ENCODE measurements around the gene EGFL7.

The EGFL7 gene

DNA sequence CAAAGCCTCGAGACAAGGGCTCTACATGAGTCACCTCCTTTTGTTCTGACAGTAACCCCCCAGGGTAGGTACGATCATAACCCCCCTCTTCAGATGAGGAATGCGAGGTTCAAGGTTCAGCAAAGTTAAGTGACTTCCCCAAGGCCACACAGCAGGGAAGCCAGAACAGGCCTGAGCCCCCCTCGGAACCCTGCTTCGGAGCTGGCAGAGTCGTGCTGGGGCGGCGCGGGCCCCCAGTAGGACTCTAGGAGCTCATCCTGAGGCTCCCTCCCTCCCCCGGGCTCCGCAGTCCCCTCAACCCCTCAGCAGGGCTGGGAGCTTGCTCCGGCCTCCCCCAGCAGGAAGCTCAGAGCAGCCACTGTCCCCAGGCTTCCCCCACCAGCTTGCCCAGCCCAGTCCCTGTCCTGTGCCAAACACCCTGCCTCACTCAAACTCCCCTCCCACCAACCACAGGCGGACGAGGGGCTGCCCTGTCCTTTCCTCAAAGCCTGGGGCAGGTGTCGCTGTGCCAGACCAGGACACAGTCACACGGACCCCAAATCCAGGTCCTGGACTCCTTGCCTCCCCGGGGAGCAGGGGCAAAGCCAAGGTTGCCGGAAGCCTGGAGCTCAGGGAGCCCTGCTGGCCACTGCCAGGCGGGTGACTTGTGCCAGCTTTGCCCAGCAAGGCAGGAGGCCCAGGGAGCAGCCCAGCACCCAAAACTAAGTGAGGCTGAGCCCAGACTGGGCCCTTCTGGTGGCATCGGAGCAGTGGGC is 19.4 kb downstream of the EGFL7 start:
- Mint-ChIP-seq H3K4me3 (no peak overlapping the region), H3K36me3 (no peaks in the 10 kb centered on the region), H3K27ac (no peak overlapping the region), H3K4me1 (no peaks in the 10 kb centered on the region), H3K9me3 (no peaks in the 10 kb centered on the region)
- DNase-seq (ENCODE audit: low spot score in 2 of 2) (no peak), ATAC-seq (no peak)

GRCh38 chr9:136682710-136683109 is 20.0 kb downstream of the EGFL7 start:
- DNase-seq (ENCODE audit: low spot score in 2 of 2) (no peak), ATAC-seq (no peak)
- H3K4me1 Mint-ChIP-seq = no peaks in the 10 kb centered on the region
- no peaks in the 10 kb centered on the region for H3K9me3 Mint-ChIP-seq
- H3K27ac Mint-ChIP-seq = no peak overlapping the region
- H3K36me3 Mint-ChIP-seq = no peaks in the 10 kb centered on the region
- no peak overlapping the region for H3K4me3 Mint-ChIP-seq

DNA sequence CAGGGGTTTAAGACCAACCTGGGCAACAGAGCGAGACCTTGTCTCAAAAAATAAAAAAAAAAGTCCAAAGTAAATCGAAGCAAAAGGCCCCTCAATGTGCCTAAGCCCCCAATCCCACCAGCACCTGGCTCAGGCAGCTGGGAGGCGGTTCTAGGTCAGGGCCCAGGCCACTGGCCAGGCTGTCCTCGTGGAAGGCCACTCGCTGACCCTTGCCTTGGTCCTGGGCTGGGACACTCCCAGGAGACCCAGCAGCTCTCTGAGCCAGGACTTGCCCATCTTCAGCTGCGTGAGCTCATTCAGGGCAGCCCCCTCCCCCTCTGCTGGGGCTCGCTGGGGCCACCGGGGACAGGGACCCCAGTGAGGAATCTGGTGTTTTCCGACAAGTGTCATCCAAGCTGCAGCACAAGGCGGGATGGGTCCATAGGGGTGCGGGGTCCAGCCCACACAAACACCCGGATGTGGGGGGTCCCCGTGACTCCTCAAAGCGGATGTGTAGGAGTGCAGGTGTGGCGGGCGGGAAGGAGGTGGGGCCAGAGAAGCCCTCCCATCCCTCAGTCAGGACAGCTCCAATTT is 20.5 kb downstream of the EGFL7 start:
- Mint-ChIP-seq H3K27ac (no peak overlapping the region), H3K4me1 (no peaks in the 10 kb centered on the region), H3K4me3 (no peak overlapping the region), H3K9me3 (no peaks in the 10 kb centered on the region), H3K36me3 (no peaks in the 10 kb centered on the region)
- DNase-seq (ENCODE audit: low spot score in 2 of 2) = no peak
- no peak for ATAC-seq

DNA sequence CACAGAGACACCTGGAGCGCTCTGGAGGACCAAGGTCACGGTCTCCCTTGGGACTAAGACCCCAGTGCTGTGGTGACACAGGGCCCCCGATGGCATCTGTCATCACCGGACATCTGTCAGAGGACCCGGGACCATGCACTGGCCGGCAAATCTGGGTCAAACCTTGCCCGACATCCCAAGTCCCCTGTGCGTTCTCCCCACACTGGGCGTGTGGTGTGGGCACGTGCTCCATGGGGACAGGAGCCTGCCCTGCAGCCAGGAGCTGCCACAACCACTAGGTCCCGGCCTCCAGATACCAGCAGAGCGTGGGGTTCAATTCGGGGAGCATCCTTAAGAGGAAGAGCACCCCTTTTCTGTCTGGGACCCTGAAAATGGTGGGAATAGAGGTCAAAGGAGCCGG is 21.0 kb downstream of the EGFL7 start:
- no peak for ATAC-seq
- no peaks in the 10 kb centered on the region for H3K9me3 Mint-ChIP-seq
- no peak for DNase-seq (ENCODE audit: low spot score in 2 of 2)
- no peak overlapping the region for H3K4me3 Mint-ChIP-seq
- no peaks in the 10 kb centered on the region for H3K36me3 Mint-ChIP-seq
- H3K4me1 Mint-ChIP-seq = no peaks in the 10 kb centered on the region
- no peak overlapping the region for H3K27ac Mint-ChIP-seq

DNA sequence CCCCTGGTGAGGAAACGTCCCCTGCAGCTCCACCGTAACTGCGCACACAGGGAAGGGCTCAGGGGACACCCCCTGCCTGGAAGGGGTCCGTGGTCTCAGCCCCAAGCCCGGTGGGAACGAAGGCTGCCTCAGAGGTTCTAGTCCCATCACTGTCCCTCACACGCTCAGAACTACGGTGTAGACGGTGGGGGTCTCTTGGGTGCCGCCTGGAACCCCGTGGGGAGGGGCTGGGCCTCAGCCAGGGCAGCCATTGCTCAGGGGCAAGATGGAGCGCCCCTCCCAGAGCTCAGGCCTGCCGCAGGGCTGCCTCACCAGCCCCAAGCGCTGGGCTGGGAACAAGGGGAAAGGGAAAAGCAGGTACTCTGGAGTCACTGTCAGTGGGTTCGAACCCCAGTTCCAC is 21.6 kb downstream of the EGFL7 start:
- Mint-ChIP-seq H3K9me3 (no peaks in the 10 kb centered on the region), H3K27ac (no peak overlapping the region), H3K36me3 (no peaks in the 10 kb centered on the region), H3K4me1 (no peaks in the 10 kb centered on the region), H3K4me3 (no peak overlapping the region)
- no peak for ATAC-seq
- no peak for DNase-seq (ENCODE audit: low spot score in 2 of 2)

DNA sequence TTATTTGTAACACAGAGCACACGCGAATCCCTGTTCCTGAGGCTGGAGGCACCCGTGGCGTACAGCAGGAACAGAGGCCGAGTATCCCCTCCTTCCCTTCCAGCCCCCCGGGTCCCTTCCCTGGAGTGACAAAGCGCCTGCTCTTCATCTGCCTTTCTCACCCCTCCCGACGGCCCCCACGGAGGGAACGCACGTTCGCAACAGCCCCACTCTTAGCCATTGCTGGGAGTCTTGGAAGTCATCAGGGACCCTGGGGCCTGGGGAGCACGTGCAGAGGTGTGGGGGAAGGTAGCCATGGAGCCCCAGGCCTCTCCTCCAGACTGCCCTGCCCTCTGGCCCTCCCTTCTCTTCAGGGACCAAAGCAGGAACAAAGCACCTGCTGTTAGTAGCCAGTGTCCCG is 22.1 kb downstream of the EGFL7 start:
- no peaks in the 10 kb centered on the region for H3K36me3 Mint-ChIP-seq
- DNase-seq (ENCODE audit: low spot score in 2 of 2) = no peak
- H3K27ac Mint-ChIP-seq = no peak overlapping the region
- ATAC-seq = no peak
- H3K4me3 Mint-ChIP-seq = no peak overlapping the region
- no peaks in the 10 kb centered on the region for H3K9me3 Mint-ChIP-seq
- no peaks in the 10 kb centered on the region for H3K4me1 Mint-ChIP-seq

- Mint-ChIP-seq H3K36me3 (no peaks in the 10 kb centered on the region), H3K9me3 (no peaks in the 10 kb centered on the region), H3K4me3 (peak overlapping the region; percentile 62), H3K4me1 (no peaks in the 10 kb centered on the region), H3K27ac (no peak overlapping the region)
- DNase-seq (ENCODE audit: low spot score in 2 of 2) (no peak), ATAC-seq (no peak)
These were observed 22.5 kb downstream of the EGFL7 start for GRCh38 chr9:136685216-136685615.

DNA sequence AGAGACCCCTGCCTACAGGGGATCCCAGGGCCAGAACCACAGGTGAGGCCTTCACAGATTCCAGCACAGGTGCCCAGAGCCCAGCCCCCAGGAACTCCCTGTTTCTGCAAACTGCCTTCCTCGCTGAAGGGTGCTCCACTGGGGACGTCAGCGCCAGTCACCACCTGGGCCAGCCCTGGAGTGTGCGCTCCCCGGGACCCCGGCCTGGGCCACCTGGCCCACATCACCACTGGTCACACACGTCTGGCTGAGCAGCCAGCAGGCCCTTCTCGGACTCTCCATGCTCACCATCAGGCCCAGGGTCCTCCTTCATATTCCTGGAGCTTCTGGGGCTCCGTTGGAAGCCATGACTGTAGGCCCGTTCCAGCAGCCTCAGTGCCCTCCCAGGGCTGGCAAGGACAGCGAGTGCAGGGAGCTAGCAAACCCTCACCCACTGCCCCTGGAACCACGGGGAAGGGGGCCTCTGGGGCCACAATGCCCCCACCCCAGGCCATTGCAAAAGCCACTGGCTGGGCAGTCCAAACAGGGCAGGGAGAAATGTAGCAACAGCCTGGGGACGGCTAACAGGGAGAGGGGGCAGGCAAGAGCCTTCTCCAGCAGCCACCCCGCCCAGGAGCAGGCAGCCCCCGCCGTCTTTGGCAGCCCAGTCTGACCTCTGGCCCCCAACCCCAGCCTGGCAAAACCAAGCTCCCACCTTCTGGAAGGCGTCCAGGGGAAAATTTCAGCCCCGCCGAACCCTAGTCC is 23.2 kb downstream of the EGFL7 start:
- DNase-seq (ENCODE audit: low spot score in 2 of 2) (no peak), ATAC-seq (no peak)
- no peaks in the 10 kb centered on the region for H3K9me3 Mint-ChIP-seq
- peak overlapping the region; percentile 62 for H3K4me3 Mint-ChIP-seq
- no peaks in the 10 kb centered on the region for H3K4me1 Mint-ChIP-seq
- peak overlapping the region; percentile 45 for H3K27ac Mint-ChIP-seq
- H3K36me3 Mint-ChIP-seq = no peaks in the 10 kb centered on the region

DNA sequence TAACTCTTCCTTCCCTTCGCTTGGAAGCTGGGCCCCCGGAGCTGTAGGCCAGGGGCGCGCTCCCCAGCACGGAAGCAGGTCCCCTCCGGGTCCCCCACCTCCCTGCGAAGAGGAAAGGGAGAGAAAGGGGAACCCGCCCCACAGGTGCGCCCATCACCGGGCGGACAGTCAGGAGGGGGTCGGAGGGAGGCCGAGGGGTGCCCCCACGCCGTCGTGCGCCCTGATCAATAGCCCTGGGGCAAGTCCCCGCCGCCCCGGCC is 23.7 kb downstream of the EGFL7 start:
- peak overlapping the region; percentile 62 for H3K4me3 Mint-ChIP-seq
- H3K4me1 Mint-ChIP-seq = no peaks in the 10 kb centered on the region
- no peaks in the 10 kb centered on the region for H3K36me3 Mint-ChIP-seq
- H3K27ac Mint-ChIP-seq = peak overlapping the region; percentile 45
- ATAC-seq (no peak), DNase-seq (ENCODE audit: low spot score in 2 of 2) (no peak)
- H3K9me3 Mint-ChIP-seq = no peaks in the 10 kb centered on the region

DNA sequence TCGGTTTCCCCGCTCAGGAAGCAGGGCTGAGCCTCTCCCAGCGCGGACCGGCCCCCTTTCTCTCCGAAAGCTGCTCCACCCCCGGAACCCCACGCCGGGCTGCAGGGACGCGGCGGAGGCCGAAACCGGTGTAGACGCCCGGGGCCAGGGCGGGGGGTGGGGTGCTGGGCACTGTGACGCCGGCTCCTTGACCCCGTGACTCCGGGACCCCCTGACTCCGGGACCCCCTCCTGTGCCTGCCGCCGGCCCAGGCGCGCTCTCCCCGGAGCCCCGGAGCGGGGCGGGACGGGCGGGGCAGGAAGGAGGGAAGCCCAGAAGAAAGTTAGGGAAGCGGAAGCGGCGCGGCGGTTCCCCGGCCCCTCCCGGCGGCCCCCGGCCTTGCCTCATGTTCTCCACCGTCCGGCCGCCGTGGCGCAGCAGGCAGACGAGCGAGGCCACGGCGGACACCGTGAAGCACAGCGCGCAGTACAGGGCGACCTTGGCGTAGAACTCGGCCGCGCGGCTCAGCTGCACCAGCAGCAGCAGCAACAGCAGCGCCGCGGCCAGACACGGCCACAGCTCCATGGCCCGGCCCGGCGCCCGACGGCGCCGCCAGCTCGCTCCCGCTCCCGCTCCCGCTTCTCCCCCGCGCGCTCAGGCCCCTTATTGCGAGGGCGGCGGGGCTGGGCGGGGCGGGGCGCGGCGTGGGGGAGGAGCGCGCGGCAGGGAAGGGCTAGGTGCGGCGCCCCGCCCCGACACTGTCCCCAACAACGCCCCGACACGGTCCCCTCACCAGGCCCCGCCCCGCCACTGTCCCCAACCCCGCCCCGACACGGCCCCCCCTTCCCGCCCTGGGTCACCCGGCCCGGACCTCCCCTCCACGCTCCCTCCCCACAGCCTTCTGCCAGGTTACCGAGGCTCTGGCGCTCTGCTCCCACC is 24.3 kb downstream of the EGFL7 start, which contains the start of gene AGPAT2:
AGPAT2 (minus strand) TSS at position 664 of the 918 bp plus-strand sequence; CDS start at position 564, 100 bp downstream.
- Mint-ChIP-seq H3K27ac (peak within 1 kb of the TSS; percentile 45), H3K9me3 (no peaks in the 10 kb centered on the region), H3K4me3 (peak within 1 kb of the TSS; percentile 62), H3K4me1 (no peaks in the 10 kb centered on the region), H3K36me3 (no peaks in the 10 kb centered on the region)
- DNase-seq (ENCODE audit: low spot score in 2 of 2) (peak; percentile 55 to 75), ATAC-seq (peak; percentile 87)

DNA sequence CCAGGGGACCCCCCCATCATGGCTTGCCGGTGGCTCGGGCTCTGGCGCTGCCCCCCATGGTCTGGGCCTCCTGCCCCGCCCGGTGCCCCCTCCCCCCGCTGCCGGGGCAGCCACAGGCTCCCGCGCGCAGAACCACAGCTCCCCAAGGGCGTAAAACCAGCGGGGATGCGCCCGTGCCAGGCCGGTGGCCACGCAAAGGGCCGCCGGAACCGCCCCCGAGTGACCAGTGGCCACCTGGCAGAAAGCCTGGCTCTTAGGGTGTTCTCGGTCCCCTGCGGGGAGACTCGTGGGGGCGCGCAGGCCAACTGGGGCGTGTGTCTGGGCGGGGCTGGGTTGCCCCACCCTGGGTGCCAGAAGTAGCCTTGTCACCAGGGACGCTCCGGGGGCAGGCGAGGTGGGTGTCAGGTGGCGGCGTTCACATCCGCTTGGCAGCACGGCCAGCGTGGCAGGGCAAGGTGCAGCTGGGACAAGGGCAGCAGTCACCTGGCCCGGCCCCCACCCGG is 25.1 kb downstream of the EGFL7 start:
- Mint-ChIP-seq H3K36me3 (no peaks in the 10 kb centered on the region), H3K4me3 (peak overlapping the region; percentile 62), H3K27ac (no peak overlapping the region), H3K9me3 (no peaks in the 10 kb centered on the region), H3K4me1 (no peaks in the 10 kb centered on the region)
- DNase-seq (ENCODE audit: low spot score in 2 of 2) (peak in 1 of 2 donors; percentile 66), ATAC-seq (peak; percentile 43)

- peaks cover 5% of the 10 kb centered on the region for H3K4me1 Mint-ChIP-seq
- H3K27ac Mint-ChIP-seq = no peak overlapping the region
- no peaks in the 10 kb centered on the region for H3K36me3 Mint-ChIP-seq
- peak; percentile 33 for ATAC-seq
- H3K4me3 Mint-ChIP-seq = peak overlapping the region; percentile 62
- H3K9me3 Mint-ChIP-seq = no peaks in the 10 kb centered on the region
- no peak for DNase-seq (ENCODE audit: low spot score in 2 of 2)
These were observed 25.8 kb downstream of the EGFL7 start for GRCh38 chr9:136688274-136689107.

GRCh38 chr9:136689108-136689460 is 26.4 kb downstream of the EGFL7 start:
- no peak for ATAC-seq
- peaks cover 11% of the 10 kb centered on the region for H3K4me1 Mint-ChIP-seq
- DNase-seq (ENCODE audit: low spot score in 2 of 2) = no peak
- H3K4me3 Mint-ChIP-seq = no peak overlapping the region
- no peaks in the 10 kb centered on the region for H3K36me3 Mint-ChIP-seq
- no peak overlapping the region for H3K27ac Mint-ChIP-seq
- H3K9me3 Mint-ChIP-seq = no peaks in the 10 kb centered on the region

DNA sequence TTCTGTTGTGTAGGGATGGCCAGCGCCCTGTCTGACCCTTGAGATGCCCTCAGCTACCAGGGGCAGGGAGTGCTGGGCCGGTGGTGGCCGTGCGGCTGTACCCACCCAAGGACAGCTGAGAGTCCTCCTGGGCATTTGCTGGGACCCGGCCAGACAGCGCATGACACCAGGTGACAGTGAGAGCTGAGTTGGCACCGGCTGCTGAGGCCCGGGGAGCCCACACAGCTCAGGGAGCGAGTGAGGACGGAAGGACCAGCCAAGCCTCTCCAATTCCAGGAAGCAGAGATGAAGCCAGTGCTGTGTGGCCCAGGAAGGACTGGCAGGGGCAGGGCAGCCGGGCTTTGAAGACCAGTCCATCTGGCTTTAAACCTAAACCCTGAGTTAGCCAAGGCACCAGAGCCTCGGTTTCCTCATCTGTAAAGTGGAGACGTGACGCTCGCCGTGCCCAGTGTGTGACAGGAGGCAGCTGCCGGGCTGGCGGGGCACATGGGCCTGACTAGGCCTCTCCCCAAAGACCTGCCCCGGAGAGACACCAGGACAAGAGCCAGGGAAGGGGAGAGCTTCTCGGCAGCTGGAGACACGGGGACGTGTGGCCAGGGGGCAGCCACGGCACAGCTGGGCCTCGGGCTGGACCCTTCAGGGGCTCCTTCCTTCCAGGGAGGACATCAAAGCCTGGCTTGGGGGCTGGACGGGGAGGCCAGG is 27.5 kb downstream of the EGFL7 start:
- DNase-seq (ENCODE audit: low spot score in 2 of 2) (no peak), ATAC-seq (no peak)
- Mint-ChIP-seq H3K27ac (no peak overlapping the region), H3K4me3 (no peak overlapping the region), H3K36me3 (no peaks in the 10 kb centered on the region), H3K9me3 (no peaks in the 10 kb centered on the region), H3K4me1 (peaks cover 11% of the 10 kb centered on the region)

All from stimulated activated effector memory CD8-positive, alpha-beta T cell treated with anti-CD3 and anti-CD28 coated beads, Interleukin-12 subunit alpha, Interleukin-12 subunit beta, amount 100 ng/mL, for 72 hours (primary cell).